ENCODE data around the gene PFDN1.

DNA sequence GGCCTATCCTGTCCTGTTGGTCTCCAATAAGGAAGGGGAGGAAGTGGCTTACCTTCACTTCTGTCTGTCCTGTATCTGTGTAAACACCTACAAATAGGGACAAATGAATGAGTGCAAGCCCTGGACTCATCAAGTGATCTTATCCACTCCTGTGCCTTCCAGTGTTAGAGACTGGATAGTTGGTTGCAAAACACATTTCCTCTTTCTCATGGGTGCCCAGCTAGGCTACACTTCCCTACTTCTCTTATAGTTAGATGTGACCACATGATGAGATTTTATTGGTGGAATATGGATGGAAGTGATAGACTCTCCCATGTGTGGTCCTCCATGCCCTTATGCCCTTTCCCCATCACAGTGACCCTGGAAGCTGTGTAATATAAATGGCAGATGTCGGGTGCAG is 16.9 kb upstream of the PFDN1 start:
- TF ChIP-seq, protein P1, sequence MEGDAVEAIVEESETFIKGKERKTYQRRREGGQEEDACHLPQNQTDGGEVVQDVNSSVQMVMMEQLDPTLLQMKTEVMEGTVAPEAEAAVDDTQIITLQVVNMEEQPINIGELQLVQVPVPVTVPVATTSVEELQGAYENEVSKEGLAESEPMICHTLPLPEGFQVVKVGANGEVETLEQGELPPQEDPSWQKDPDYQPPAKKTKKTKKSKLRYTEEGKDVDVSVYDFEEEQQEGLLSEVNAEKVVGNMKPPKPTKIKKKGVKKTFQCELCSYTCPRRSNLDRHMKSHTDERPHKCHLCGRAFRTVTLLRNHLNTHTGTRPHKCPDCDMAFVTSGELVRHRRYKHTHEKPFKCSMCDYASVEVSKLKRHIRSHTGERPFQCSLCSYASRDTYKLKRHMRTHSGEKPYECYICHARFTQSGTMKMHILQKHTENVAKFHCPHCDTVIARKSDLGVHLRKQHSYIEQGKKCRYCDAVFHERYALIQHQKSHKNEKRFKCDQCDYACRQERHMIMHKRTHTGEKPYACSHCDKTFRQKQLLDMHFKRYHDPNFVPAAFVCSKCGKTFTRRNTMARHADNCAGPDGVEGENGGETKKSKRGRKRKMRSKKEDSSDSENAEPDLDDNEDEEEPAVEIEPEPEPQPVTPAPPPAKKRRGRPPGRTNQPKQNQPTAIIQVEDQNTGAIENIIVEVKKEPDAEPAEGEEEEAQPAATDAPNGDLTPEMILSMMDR (optimal IDR thresholded peaks at IDR 0.05 in 1 of 3, IDR thresholded peaks at IDR 0.05 in 1 of 3, conservative IDR thresholded peaks at IDR 0.05 in 1 of 3; ENCODE audit: extremely low read depth in 1 of 3, insufficient read depth in 2 of 3, low read length in 3 of 3) = no peak
- TF ChIP-seq EZH2 (IDR thresholded peaks at IDR 0.05; ENCODE audit: low read length) = no peak

All from keratinocyte (primary cell).